DOHH2 (cell line): ENCODE data around the gene RESP18.
"Not testable (repeated sequence)": the region's sequence is repeated elsewhere in the genome, so short reads cannot be mapped to it uniquely, and the experiment has no call there.

Experiments used
- H3F3A ChIP-seq: fragments of 200-600 bp; sonication (generic), shearing (Covaris generic); 2 replicates; pipeline ENCODE4 v1.6.0; 2016; ENCODE audit warnings: antibody characterized with exemption, mild to moderate bottlenecking; ENCODE audit not compliant: control insufficient read depth, insufficient read depth
- H3K27ac ChIP-seq: fragments of 200-600 bp; sonication (generic); 2 replicates; pipeline ENCODE4 v1.5.1; 2014; ENCODE audit warnings: low read depth, mild to moderate bottlenecking, low read length, moderate library complexity
- H3K27me3 ChIP-seq: fragments of 200-600 bp; sonication (generic); 2 replicates; pipeline ENCODE4 v1.6.1; 2014; ENCODE audit warnings: mild to moderate bottlenecking, low read length, mixed read lengths; ENCODE audit not compliant: control insufficient read depth
- H3K36me3 ChIP-seq: fragments of 200-600 bp; sonication (generic); 2 replicates; pipeline ENCODE4 v1.6.1; 2014; ENCODE audit warnings: mild to moderate bottlenecking, low read length, moderate library complexity, mixed read lengths; ENCODE audit not compliant: control insufficient read depth
- H3K4me1 ChIP-seq: fragments of 200-600 bp; sonication (generic); 2 replicates; pipeline ENCODE4 v1.6.1; 2014; ENCODE audit warnings: mild to moderate bottlenecking, low read length, mixed read lengths; ENCODE audit not compliant: control insufficient read depth
- H3K4me2 ChIP-seq: fragments of 200-600 bp; sonication (generic); 2 replicates; pipeline ENCODE4 v1.6.0; 2014; ENCODE audit warnings: mild to moderate bottlenecking, low read length, moderate library complexity
- H3K4me3 ChIP-seq: fragments of 200-600 bp; sonication (generic); 2 replicates; pipeline ENCODE4 v1.5.1; 2014; ENCODE audit warnings: mild to moderate bottlenecking, low read length, mixed read lengths
- H3K79me2 ChIP-seq: fragments of 200-600 bp; sonication (generic); 2 replicates; pipeline ENCODE4 v1.6.1; 2014; ENCODE audit warnings: mild to moderate bottlenecking, low read length, mixed read lengths; ENCODE audit not compliant: control insufficient read depth
- H3K9me2 ChIP-seq: fragments of 200-600 bp; sonication (generic); replicated peaks from 2 replicates; pipeline ENCODE4 v1.6.1; 2014; ENCODE audit warnings: mild to moderate bottlenecking, low read length, mixed read lengths; ENCODE audit not compliant: control insufficient read depth
- H3K9me3 ChIP-seq: fragments of 200-600 bp; sonication (generic); 2 replicates; pipeline ENCODE4 v1.6.1; 2014; ENCODE audit warnings: antibody characterized with exemption, low read length, mixed read lengths; ENCODE audit not compliant: control insufficient read depth, insufficient read depth
- H4K20me1 ChIP-seq: fragments of 200-600 bp; sonication (generic); 2 replicates; pipeline ENCODE4 v1.6.0; 2014; ENCODE audit warnings: low read depth, mild to moderate bottlenecking, antibody characterized with exemption, low read length, moderate library complexity; ENCODE audit not compliant: control insufficient read depth, insufficient read depth
- CTCF ChIP-seq: fragments of 200-600 bp; sonication (generic); IDR thresholded peaks from one replicate; pipeline ENCODE4 v1.5.1; 2014; ENCODE audit warnings: antibody characterized with exemption, mild to moderate bottlenecking, low read depth, low read length; ENCODE audit not compliant: poor library complexity, severe bottlenecking
- EZH2phosphoT487 ChIP-seq: fragments of 200-600 bp; sonication (generic); IDR thresholded peaks from 2 replicates; pipeline ENCODE4 v1.6.1; 2017; ENCODE audit warnings: borderline replicate concordance, mild to moderate bottlenecking, antibody characterized with exemption, low read length, moderate library complexity, mixed read lengths

RESP18 gene

GRCh38 chr2:219314804-219315468, 17.6 kb downstream of the RESP18 start:
- Histone ChIP-seq H3K4me3 (no peak overlapping the region), H3K79me2 (no peaks in the 10 kb centered on the region), H3K4me2 (no peak overlapping the region), H3F3A (no peaks in the 10 kb centered on the region), H3K27ac (no peak overlapping the region), H3K9me3 (no peaks in the 10 kb centered on the region), H3K27me3 (no peaks in the 10 kb centered on the region), H3K4me1 (no peaks in the 10 kb centered on the region), H3K9me2 (no peaks in the 10 kb centered on the region), H4K20me1 (no peaks in the 10 kb centered on the region), H3K36me3 (no peaks in the 10 kb centered on the region)
- TF ChIP-seq CTCF (no peak), EZH2phosphoT487 (no peak)

GRCh38 chr2:219312683-219313263, 19.8 kb downstream of the RESP18 start:
- H3K27ac ChIP-seq, H3K4me1 ChIP-seq, H3K27me3 ChIP-seq, H3K4me3 ChIP-seq, H3K9me3 ChIP-seq, H4K20me1 ChIP-seq, H3K9me2 ChIP-seq, H3K79me2 ChIP-seq, H3K36me3 ChIP-seq, H3F3A ChIP-seq, H3K4me2 ChIP-seq: not testable (repeated sequence)

- Histone ChIP-seq H3F3A (no peaks in the 10 kb centered on the region), H3K36me3 (no peaks in the 10 kb centered on the region), H3K9me3 (no peaks in the 10 kb centered on the region), H3K27ac (no peak within 1 kb of the TSS), H3K4me2 (no peak within 1 kb of the TSS), H3K9me2 (no peaks in the 10 kb centered on the region), H4K20me1 (no peaks in the 10 kb centered on the region), H3K4me3 (no peak within 1 kb of the TSS), H3K79me2 (no peaks in the 10 kb centered on the region), H3K4me1 (no peaks in the 10 kb centered on the region), H3K27me3 (peaks cover 4% of the 10 kb centered on the region; the same call in 1 of the 2 replicates)
- TF ChIP-seq CTCF, result no peak
- TF ChIP-seq EZH2phosphoT487, result no peak
These were observed 23.3 kb downstream of the RESP18 start, which contains the start of gene PTPRN for GRCh38 chr2:219309278-219309677. TSS of gene PTPRN (minus strand) at chr2:219309401. CDS start at chr2:219309332, 69 bp downstream.
